Mesenchymal stem cell (in vitro differentiated cells and primary cell): Measurements from ENCODE around the gene YPEL1.

ENCODE experiments used
- DNase-seq: peaks from one replicate; pipeline ENCODE4 v3.0.0-alpha.2; 2013
- H2AFZ ChIP-seq: one replicate; pipeline ENCODE4 v1.6.1; 2013; ENCODE audit warnings: low read depth, mild to moderate bottlenecking, control low read depth, inconsistent platforms, low read length, moderate library complexity
- H2AK5ac ChIP-seq: 2 replicates; pipeline ENCODE4 v1.6.1; 2013; ENCODE audit warnings: low read length, moderate library complexity, mild to moderate bottlenecking, inconsistent platforms; ENCODE audit not compliant: severe bottlenecking
- H2BK120ac ChIP-seq: one replicate; pipeline ENCODE4 v1.6.1; 2013; ENCODE audit warnings: low read depth, mild to moderate bottlenecking, inconsistent platforms, low read length, moderate library complexity
- H2BK12ac ChIP-seq, 2 experiments: one replicate each; pipeline ENCODE4 v1.6.1; 2013; ENCODE audit warnings: inconsistent platforms in 2 of 2, low read length in 2 of 2, mild to moderate bottlenecking in 2 of 2, moderate library complexity in 2 of 2, control low read depth in 1 of 2
- H2BK15ac ChIP-seq: one replicate; pipeline ENCODE4 v1.6.1; 2013; ENCODE audit warnings: mild to moderate bottlenecking, low read depth, inconsistent platforms; ENCODE audit not compliant: poor library complexity, severe bottlenecking
- H2BK5ac ChIP-seq: 2 replicates; pipeline ENCODE4 v1.6.1; 2013; ENCODE audit warnings: low read depth, mild to moderate bottlenecking, low read length, control low read depth, inconsistent platforms; ENCODE audit not compliant: poor library complexity, severe bottlenecking
- H3K14ac ChIP-seq, 2 experiments: one replicate each; pipeline ENCODE4 v1.6.1; 2013; ENCODE audit warnings: inconsistent platforms in 2 of 2, low read length in 2 of 2, control low read depth in 1 of 2, mild to moderate bottlenecking in 1 of 2, moderate library complexity in 1 of 2
- H3K18ac ChIP-seq, 2 experiments: one replicate each; pipeline ENCODE4 v1.6.1; 2013; ENCODE audit warnings: inconsistent platforms in 2 of 2, low read length in 2 of 2, control low read depth in 1 of 2, low read depth in 1 of 2, mild to moderate bottlenecking in 1 of 2
- H3K23ac ChIP-seq, 2 experiments: one replicate each; pipeline ENCODE4 v1.6.1; 2013; ENCODE audit warnings: inconsistent platforms in 2 of 2, low read length in 2 of 2, mild to moderate bottlenecking in 2 of 2, moderate library complexity in 2 of 2, control low read depth in 1 of 2
- H3K27ac ChIP-seq: 2 replicates; pipeline ENCODE4 v1.5.1; 2013; ENCODE audit warnings: mild to moderate bottlenecking, moderate library complexity, low read length, control low read depth, inconsistent platforms; ENCODE audit not compliant: poor library complexity, severe bottlenecking
- H3K27me3 ChIP-seq, 2 experiments: 2 replicates each; pipeline versions ENCODE4 v1.6.1 to v1.7.0; 2013; ENCODE audit warnings: low read length in 2 of 2, mild to moderate bottlenecking in 2 of 2, moderate library complexity in 2 of 2, control low read depth in 1 of 2, inconsistent platforms in 1 of 2; ENCODE audit not compliant: control insufficient read depth in 1 of 2, insufficient read depth in 1 of 2
- H3K36me3 ChIP-seq, 2 experiments: 2 replicates each; pipeline versions ENCODE4 v1.6.1 to v1.7.0; 2013; ENCODE audit warnings: low read length in 2 of 2, control low read depth in 1 of 2, inconsistent platforms in 1 of 2, low read depth in 1 of 2, mild to moderate bottlenecking in 1 of 2; ENCODE audit not compliant: insufficient read depth in 2 of 2, control insufficient read depth in 1 of 2
- H3K4ac ChIP-seq, 2 experiments: one replicate each; pipeline ENCODE4 v1.6.1; 2013; ENCODE audit warnings: inconsistent platforms in 2 of 2, low read length in 2 of 2, mild to moderate bottlenecking in 2 of 2, moderate library complexity in 2 of 2, control low read depth in 1 of 2, low read depth in 1 of 2
- H3K4me1 ChIP-seq: 2 replicates; pipeline ENCODE4 v1.6.1; 2013; ENCODE audit warnings: low read depth, low read length, control low read depth; ENCODE audit not compliant: control insufficient read depth, insufficient read depth
- H3K4me2 ChIP-seq: 2 replicates; pipeline ENCODE4 v1.6.1; 2013; ENCODE audit warnings: low read length, mild to moderate bottlenecking, inconsistent platforms; ENCODE audit not compliant: poor library complexity, severe bottlenecking
- H3K4me3 ChIP-seq, 2 experiments: 2 replicates each; pipeline versions ENCODE4 v1.5.1 to v1.7.0; 2013; ENCODE audit warnings: low read length in 2 of 2, mild to moderate bottlenecking in 2 of 2, control low read depth in 1 of 2, low read depth in 1 of 2; ENCODE audit not compliant: insufficient read depth in 1 of 2
- H3K79me1 ChIP-seq: replicated peaks from 2 replicates; pipeline ENCODE4 v1.6.1; 2013; ENCODE audit warnings: mild to moderate bottlenecking, control low read depth, low read length, inconsistent platforms; ENCODE audit not compliant: poor library complexity, severe bottlenecking
- H3K9ac ChIP-seq: 2 replicates; pipeline ENCODE4 v1.7.0; 2013; ENCODE audit warnings: mild to moderate bottlenecking, low read length, moderate library complexity
- H3K9me3 ChIP-seq: 2 replicates; pipeline ENCODE4 v1.7.0; 2013; ENCODE audit warnings: mild to moderate bottlenecking, low read length; ENCODE audit not compliant: control insufficient read depth
- H4K8ac ChIP-seq: one replicate; pipeline ENCODE4 v1.6.1; 2013; ENCODE audit warnings: inconsistent platforms, mild to moderate bottlenecking, low read length, moderate library complexity
- H4K91ac ChIP-seq: one replicate; pipeline ENCODE4 v1.6.1; 2013; ENCODE audit warnings: mild to moderate bottlenecking, low read length, inconsistent platforms
- WGBS: methylation state at CpG from one replicate; pipeline ENCODE4 v1.1.7; 2013; ENCODE audit warnings: mixed read lengths; 5-methylcytosine and 5-hydroxymethylcytosine counted together

The YPEL1 gene

GRCh38 chr22:21672107-21672629 is 63.4 kb downstream of the YPEL1 start:
- Histone ChIP-seq H3K27me3 (no peaks in the 10 kb centered on the region), H3K4ac (no peak overlapping the region), H2AFZ (no peak overlapping the region), H3K18ac (no peak overlapping the region), H3K36me3 (peaks cover 41 to 61% of the 10 kb centered on the region in 2 experiments), H2BK12ac (no peak overlapping the region), H3K9me3 (no peaks in the 10 kb centered on the region), H3K14ac (no peak overlapping the region), H4K8ac (no peak overlapping the region), H3K4me1 (peaks cover 22% of the 10 kb centered on the region), H3K27ac (no peak overlapping the region), H2AK5ac (no peak overlapping the region), H2BK120ac (no peak overlapping the region), H4K91ac (no peak overlapping the region), H3K9ac (no peak overlapping the region), H2BK5ac (no peak overlapping the region), H2BK15ac (no peak overlapping the region), H3K23ac (no peak overlapping the region), H3K4me2 (no peak overlapping the region), H3K79me1 (peaks cover 20% of the 10 kb centered on the region), H3K4me3 (no peak overlapping the region)
- DNase-seq: no peak
- 90% methylated on average over 4 of the region's 6 CpGs for WGBS

- Histone ChIP-seq H4K91ac (no peak overlapping the region), H2BK12ac (no peak overlapping the region), H2BK15ac (no peak overlapping the region), H2AK5ac (no peak overlapping the region), H3K79me1 (peaks cover 21% of the 10 kb centered on the region), H2AFZ (no peak overlapping the region), H3K23ac (no peak overlapping the region), H3K4ac (no peak overlapping the region), H3K27me3 (no peaks in the 10 kb centered on the region), H3K18ac (no peak overlapping the region), H3K4me3 (no peak overlapping the region), H3K9me3 (no peaks in the 10 kb centered on the region), H3K36me3 (peaks cover 32 to 42% of the 10 kb centered on the region in 2 experiments), H2BK5ac (no peak overlapping the region), H3K4me2 (no peak overlapping the region), H3K27ac (no peak overlapping the region), H4K8ac (no peak overlapping the region), H3K9ac (no peak overlapping the region), H2BK120ac (no peak overlapping the region), H3K4me1 (peaks cover 11% of the 10 kb centered on the region), H3K14ac (no peak overlapping the region)
- 89% methylated on average over 9 of the region's 9 CpGs for WGBS
- no peak for DNase-seq
Observed at GRCh38 chr22:21669026-21669425, 66.6 kb downstream of the YPEL1 start.

DNA sequence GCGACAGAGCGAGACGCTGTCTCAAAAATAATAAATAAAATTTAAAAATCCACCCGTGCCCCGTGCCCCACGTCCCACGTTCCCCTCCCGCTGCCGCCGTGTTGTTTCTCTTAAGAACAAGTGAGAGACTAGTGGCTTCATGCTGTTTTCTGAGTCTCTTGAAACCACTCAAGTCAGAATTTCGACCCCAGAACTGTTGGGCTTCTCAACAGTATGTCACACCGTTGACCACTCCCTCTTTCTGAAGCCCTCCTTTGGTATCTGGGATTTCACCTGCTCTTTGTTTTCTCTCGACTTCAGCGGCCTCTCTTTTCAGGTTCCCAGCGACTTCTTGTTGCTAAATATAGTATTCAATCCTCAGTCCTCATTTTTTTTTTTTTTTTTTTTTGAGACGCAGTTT is 68.8 kb downstream of the YPEL1 start:
- Histone ChIP-seq H3K79me1 (peaks cover 14% of the 10 kb centered on the region), H2AFZ (no peak overlapping the region), H2BK5ac (no peak overlapping the region), H2AK5ac (no peak overlapping the region), H3K4ac (no peak overlapping the region), H3K4me3 (peak overlapping the region in 1 of 2 experiments; percentile 90), H3K27me3 (no peaks in the 10 kb centered on the region), H3K4me2 (peak overlapping the region; percentile 34), H3K27ac (no peak overlapping the region), H3K4me1 (peaks cover 5% of the 10 kb centered on the region), H3K18ac (no peak overlapping the region), H3K23ac (no peak overlapping the region), H4K91ac (no peak overlapping the region), H3K14ac (no peak overlapping the region), H3K9me3 (no peaks in the 10 kb centered on the region), H3K9ac (peak overlapping the region; percentile 94), H3K36me3 (peaks cover 11 to 21% of the 10 kb centered on the region in 2 experiments), H2BK120ac (no peak overlapping the region), H4K8ac (no peak overlapping the region), H2BK15ac (no peak overlapping the region), H2BK12ac (no peak overlapping the region)
- whole genome bisulfite sequencing: 83% methylated on average over 15 of the region's 16 CpGs
- peak; percentile 22 for DNase-seq

GRCh38 chr22:21665047-21665851 is 70.3 kb downstream of the YPEL1 start:
- H2AK5ac ChIP-seq: no peak overlapping the region
- peaks cover 5% of the 10 kb centered on the region for H3K4me1 ChIP-seq
- peak overlapping the region; percentile 60 for H2AFZ ChIP-seq
- peak overlapping the region; percentile 80 for H2BK15ac ChIP-seq
- H3K23ac ChIP-seq: no peak overlapping the region
- H2BK12ac ChIP-seq: no peak overlapping the region
- peaks cover 12 to 13% of the 10 kb centered on the region in 2 experiments for H3K27me3 ChIP-seq
- no peak overlapping the region for H2BK120ac ChIP-seq
- no peak overlapping the region for H3K14ac ChIP-seq
- H3K4ac ChIP-seq: no peak overlapping the region
- H4K8ac ChIP-seq: peak overlapping the region; percentile 100
- no peak overlapping the region for H3K27ac ChIP-seq
- DNase-seq: no peak
- WGBS: 77% methylated on average over 26 of the region's 26 CpGs
- peak overlapping the region; percentile 75 to 90 for H3K4me3 ChIP-seq
- H2BK5ac ChIP-seq: no peak overlapping the region
- no peaks in the 10 kb centered on the region for H3K9me3 ChIP-seq
- peaks cover 0 to 6% of the 10 kb centered on the region in 2 experiments for H3K36me3 ChIP-seq
- peak overlapping the region; percentile 94 for H3K9ac ChIP-seq
- H4K91ac ChIP-seq: no peak overlapping the region
- no peak overlapping the region for H3K18ac ChIP-seq
- peaks cover 11% of the 10 kb centered on the region for H3K79me1 ChIP-seq
- H3K4me2 ChIP-seq: peak overlapping the region; percentile 78
